GM13976 (cell line): ENCODE data around the gene HHLA2.

Source experiments
- DNase-seq: peaks from one replicate; pipeline ENCODE4 v3.0.0; 2012; ENCODE audit warnings: low spot score
- CTCF ChIP-seq: IDR thresholded peaks from 2 replicates; pipeline ENCODE4 v1.5.1; 2012; ENCODE audit warnings: borderline replicate concordance, mild to moderate bottlenecking; ENCODE audit not compliant: insufficient read depth; ENCODE audit errors: extremely low read depth, missing control alignments, control extremely low read depth
- in situ Hi-C: fragments of 300-500 bp; cut with MboI; formaldehyde crosslinking; loops from one replicate; pipeline ENCODE4 v1.12.0; 2022; ENCODE audit warnings: low sequenced_read_pairs, mixed read lengths, inconsistent platforms; ENCODE audit not compliant: unreplicated experiment

Gene HHLA2

GRCh38 chr3:108412121-108412750, 115.9 kb downstream of the HHLA2 start:
- in situ Hi-C loops = loop anchor here (25.0 kb wide), 1 partner anchor 475 kb away; no protein-coding TSS in a partner anchor
- no peak for TF ChIP-seq CTCF
- no peak for DNase-seq

- DNase-seq = no peak
- in situ Hi-C loops = loop anchor here (25.0 kb wide), 1 partner anchor 477 kb away; no protein-coding TSS in a partner anchor
- TF ChIP-seq CTCF = no peak
Observed at GRCh38 chr3:108414007-108414406, 117.7 kb downstream of the HHLA2 start.

GRCh38 chr3:108415661-108416060, 119.3 kb downstream of the HHLA2 start:
- no peak for DNase-seq
- no peak for TF ChIP-seq CTCF
- in situ Hi-C loops = loop anchor here (25.0 kb wide), 1 partner anchor 478 kb away; no protein-coding TSS in a partner anchor

- no peak for TF ChIP-seq CTCF
- in situ Hi-C loops = loop anchor here (25.0 kb wide), 1 partner anchor 479 kb away; no protein-coding TSS in a partner anchor
Observed at GRCh38 chr3:108416111-108416869, 119.9 kb downstream of the HHLA2 start.

GRCh38 chr3:108420926-108421325, 124.6 kb downstream of the HHLA2 start:
- no peak for TF ChIP-seq CTCF
- DNase-seq = no peak
- in situ Hi-C loops = loop anchor here (25.0 kb wide), 1 partner anchor 484 kb away; no protein-coding TSS in a partner anchor

More at GRCh38 chr3:108416111-108416869, 119.9 kb downstream of the HHLA2 start:
- DNase-seq = no peak
